Middle frontal gyrus (tissue), 1 donor: ENCODE results near the gene ARL4A.

Experiments
- DNase-seq: peaks from one replicate; pipeline ENCODE4 v3.0.0-alpha.2; 2015; ENCODE audit warnings: low spot score; ENCODE audit errors: extremely low spot score

ARL4A gene

DNA sequence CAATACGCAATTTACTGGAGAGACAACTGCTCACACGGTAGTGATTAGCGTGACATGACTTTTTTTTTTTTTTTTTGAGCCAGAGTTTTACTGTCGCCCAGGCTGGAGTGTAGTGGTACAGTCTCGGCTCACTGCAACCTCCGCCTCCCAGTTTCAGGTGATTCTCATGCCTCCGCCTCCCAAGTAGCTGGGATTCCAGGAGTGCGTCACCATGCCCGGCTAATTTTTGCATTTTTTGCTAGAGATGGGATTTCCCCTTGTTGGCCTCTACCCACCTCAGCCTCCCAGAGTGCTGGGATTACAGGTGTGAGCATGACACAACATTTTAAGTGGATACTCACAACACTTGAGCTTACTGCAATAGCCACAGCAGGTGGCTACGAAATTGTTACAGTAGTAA, 11.9 kb downstream of the ARL4A start:
- DNase-seq, result no peak

- no peak for DNase-seq
These were observed 14.0 kb downstream of the ARL4A start for GRCh38 chr7:12701433-12701832.

- DNase-seq, result no peak
These were observed 16.4 kb downstream of the ARL4A start for GRCh38 chr7:12703881-12704280.

- no peak for DNase-seq
These were observed 18.4 kb downstream of the ARL4A start for GRCh38 chr7:12705878-12706277.

DNA sequence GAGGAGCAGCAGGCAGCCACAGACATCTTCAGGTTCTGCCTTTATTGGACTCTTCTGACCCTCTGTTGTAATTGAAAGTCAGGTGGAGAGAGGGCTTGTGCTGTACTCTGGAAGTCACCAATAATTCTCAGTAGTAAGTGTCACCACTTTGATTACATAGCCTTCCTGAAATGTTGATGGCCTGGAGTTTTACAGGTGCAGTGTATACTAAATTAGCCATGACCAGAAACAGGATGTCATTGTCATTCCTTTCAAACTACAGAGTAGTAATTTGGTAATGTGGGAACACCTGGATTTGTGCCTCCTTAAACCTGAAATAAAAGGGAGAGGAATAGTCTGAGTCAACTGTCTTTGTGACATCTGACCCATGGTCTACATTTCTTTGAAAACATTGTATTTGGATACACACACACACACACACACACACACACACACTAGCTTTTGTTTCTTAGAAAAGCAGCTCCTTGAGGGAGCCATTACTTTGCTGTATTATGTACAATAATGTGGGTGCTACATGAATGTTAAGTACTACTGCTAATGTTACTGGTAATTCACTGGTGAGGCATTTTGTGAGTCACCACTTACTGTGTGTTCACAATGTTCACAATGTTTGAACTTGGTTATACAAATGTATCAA, 19.6 kb downstream of the ARL4A start:
- DNase-seq, result no peak

DNA sequence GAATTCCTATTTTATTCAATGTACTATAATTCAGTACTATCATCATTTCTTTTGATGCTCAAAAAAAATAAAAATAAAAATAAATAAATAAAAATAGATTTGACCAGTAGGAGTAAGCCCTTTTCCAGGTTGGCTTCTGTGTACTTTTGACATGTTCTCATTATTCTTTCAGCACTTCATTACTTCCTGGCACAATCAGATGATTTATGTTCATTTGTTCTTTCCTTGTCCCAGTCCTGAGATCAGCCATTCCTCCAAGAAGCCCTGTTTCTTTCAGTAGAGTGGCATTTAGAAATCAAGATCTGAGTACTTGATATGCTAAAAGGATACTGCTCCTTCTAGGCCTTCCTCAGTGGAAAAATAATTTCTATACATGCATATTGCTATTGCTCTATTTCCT, 20.9 kb downstream of the ARL4A start:
- DNase-seq, result no peak

- DNase-seq, result no peak
These were observed 22.5 kb downstream of the ARL4A start for GRCh38 chr7:12709726-12710502.

GRCh38 chr7:12711124-12711523, 23.7 kb downstream of the ARL4A start:
- no peak for DNase-seq

- DNase-seq, result no peak
These were observed 24.8 kb downstream of the ARL4A start for GRCh38 chr7:12712236-12712635.

GRCh38 chr7:12713625-12714378, 26.4 kb downstream of the ARL4A start:
- DNase-seq, result no peak

DNA sequence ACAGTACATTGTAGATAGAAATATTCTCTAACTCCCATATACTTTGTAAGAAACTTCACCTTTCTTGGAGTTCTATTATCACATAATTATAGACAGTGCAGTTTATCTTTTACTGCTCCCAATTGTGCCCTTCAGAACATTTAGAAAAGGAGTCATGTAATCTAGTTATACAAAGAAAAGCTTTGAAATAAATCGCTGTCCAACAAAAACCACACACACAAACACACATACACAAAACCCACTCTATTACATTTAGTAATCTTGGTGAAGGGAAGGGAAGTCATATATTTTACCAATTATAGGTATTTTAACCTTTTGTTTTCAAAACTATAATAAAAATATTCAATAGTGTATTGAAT, 26.9 kb downstream of the ARL4A start:
- DNase-seq, result no peak

GRCh38 chr7:12715372-12716133, 28.1 kb downstream of the ARL4A start:
- DNase-seq, result peak; percentile 25

GRCh38 chr7:12716134-12716681, 28.8 kb downstream of the ARL4A start:
- DNase-seq, result no peak

GRCh38 chr7:12716722-12717121, 29.3 kb downstream of the ARL4A start:
- no peak for DNase-seq

DNA sequence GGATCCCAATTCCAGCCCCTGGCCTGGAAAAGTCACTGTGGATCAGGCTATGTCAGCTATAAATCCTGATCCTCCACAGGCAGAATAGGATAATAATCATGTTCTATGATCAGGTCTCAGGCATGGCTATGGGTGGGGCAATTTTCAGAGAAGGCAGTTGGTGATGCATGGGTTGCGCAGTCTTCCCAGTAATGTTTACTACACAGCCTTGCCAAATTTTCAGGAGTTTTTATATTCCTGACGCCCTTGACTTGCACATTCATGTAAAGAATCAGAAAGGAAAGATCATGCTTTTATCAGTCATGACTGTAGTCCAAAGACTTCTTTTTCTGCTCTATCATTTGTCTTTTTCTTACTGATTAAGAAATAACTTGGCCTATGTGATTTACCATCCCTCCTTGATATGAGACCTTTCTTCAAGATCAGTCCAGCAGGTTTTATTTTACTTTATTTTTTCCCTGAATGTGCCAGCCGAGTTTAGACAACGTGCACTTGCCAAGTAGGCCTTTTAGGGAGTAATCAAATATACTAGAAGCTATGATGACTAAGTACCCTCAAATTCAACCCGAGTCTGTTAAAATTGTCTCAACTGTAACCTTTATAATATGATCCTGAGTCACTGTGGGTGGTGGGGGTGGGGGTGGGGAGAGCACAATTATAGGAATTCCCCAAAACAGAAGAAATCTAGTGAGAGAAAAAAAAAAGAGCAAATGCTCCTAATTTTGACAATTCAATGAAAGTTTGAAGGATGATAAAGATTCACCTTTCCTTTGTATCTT, 31.9 kb downstream of the ARL4A start:
- no peak for DNase-seq

- no peak for DNase-seq
These were observed 32.8 kb downstream of the ARL4A start for GRCh38 chr7:12719981-12720865.

- no peak for DNase-seq
These were observed 33.9 kb downstream of the ARL4A start for GRCh38 chr7:12721286-12721830.

- DNase-seq, result no peak
These were observed 34.7 kb downstream of the ARL4A start for GRCh38 chr7:12722136-12722535.
